ENCODE data around the gene MRO. TPM values are rescaled to one million over a fixed set of nuclear protein-coding genes. Genes with fewer than 3 reads are reported as not detected.

MRO gene
- total RNA-seq, 1 donor from 2014 or later: not detected

DNA sequence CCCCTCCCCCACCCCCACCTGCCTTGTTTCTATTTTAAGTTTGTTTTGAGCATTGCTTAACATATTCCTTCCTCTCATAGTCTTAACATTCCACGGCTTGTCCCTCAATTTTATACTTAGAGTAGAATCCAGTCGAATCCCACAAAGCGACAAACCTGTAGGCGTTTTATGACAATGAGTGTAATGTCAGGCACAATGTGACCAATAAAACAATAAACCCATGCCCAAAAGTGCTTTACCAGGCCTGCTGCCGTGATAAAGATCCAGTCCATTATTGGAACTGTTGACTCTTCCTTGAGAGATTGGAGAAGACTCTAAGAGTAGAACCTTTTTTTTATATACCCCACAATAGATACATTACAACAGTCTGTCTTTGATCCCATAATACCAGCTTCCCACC, 6.2 kb upstream of the MRO start:
- Mint-ChIP-seq H3K9me3 (ENCODE audit: low read depth) (no peaks in the 10 kb centered on the region), H3K27me3 (peaks cover 3% of the 10 kb centered on the region), H3K27ac (no peak overlapping the region), H3K4me3 (ENCODE audit: low read depth) (no peak overlapping the region), H3K4me1 (ENCODE audit: low read depth) (peaks cover 15% of the 10 kb centered on the region), H3K36me3 (ENCODE audit: insufficient read depth) (no peaks in the 10 kb centered on the region)
- no peak for TF ChIP-seq CTCF (IDR thresholded peaks at IDR 0.05; ENCODE audit: unreplicated experiment)
- no peak for DNase-seq (ENCODE audit: low spot score, unreplicated experiment)

DNA sequence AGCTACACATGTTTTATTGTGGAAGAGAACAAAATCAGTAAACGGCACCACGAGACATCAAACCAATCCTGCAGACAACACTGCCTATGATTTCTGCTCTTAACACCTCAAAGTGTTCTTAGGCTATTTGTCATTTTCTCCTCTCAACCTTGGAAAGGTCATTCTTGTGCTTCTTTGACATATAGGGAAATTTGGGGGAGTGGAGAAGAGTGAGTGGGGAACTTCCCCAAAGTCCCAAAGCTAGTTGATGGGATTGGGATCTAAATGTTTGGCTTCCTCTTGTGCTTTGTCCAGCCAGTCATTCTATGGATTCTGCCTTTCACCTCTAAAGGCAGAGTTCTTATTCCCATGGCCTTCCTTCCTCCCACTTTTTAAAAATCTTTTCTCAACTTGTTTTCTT, 5.8 kb upstream of the MRO start:
- TF ChIP-seq CTCF (IDR thresholded peaks at IDR 0.05; ENCODE audit: unreplicated experiment): no peak
- Mint-ChIP-seq H3K4me1 (ENCODE audit: low read depth) (peaks cover 15% of the 10 kb centered on the region), H3K27me3 (peaks cover 3% of the 10 kb centered on the region), H3K36me3 (ENCODE audit: insufficient read depth) (no peaks in the 10 kb centered on the region), H3K4me3 (ENCODE audit: low read depth) (no peak overlapping the region), H3K9me3 (ENCODE audit: low read depth) (no peaks in the 10 kb centered on the region), H3K27ac (no peak overlapping the region)
- no peak for DNase-seq (ENCODE audit: low spot score, unreplicated experiment)

GRCh38 chr18:50822756-50823155, 2.9 kb upstream of the MRO start:
- H3K27me3 Mint-ChIP-seq: peaks cover 3% of the 10 kb centered on the region
- H3K27ac Mint-ChIP-seq: no peak overlapping the region
- H3K9me3 Mint-ChIP-seq (ENCODE audit: low read depth): no peaks in the 10 kb centered on the region
- H3K36me3 Mint-ChIP-seq (ENCODE audit: insufficient read depth): no peaks in the 10 kb centered on the region
- no peak for TF ChIP-seq CTCF (IDR thresholded peaks at IDR 0.05; ENCODE audit: unreplicated experiment)
- no peak for DNase-seq (ENCODE audit: low spot score, unreplicated experiment)
- H3K4me3 Mint-ChIP-seq (ENCODE audit: low read depth): no peak overlapping the region
- H3K4me1 Mint-ChIP-seq (ENCODE audit: low read depth): peaks cover 20% of the 10 kb centered on the region

DNA sequence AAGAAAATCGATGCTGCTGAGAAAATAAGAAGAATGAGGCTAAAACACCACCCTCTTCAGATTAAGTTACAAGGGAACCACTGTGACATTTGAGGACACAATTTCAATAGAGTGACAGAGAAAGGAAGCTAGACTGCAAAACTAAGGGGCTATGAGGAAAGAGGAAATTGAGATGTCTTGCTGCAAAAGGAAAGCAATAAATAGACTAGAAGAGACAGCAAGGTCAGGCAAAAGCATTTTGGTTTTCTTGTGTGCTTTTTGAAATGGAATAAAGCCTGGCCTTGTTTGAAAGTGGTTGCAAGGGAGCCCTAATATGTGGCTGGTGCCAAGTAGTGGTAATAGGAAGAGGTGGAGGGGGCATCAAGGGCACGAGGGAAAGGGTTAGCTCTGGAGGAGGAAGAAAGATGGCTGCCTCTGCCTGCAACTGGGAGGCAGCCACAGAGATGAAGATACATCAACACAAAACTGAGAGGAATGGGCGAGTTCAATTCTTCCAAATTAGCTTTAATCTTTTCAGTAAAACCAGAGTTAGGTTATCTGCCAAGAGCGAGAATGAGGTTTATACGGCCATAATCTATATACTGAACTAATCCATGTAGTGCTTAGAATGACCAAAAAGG, 1.2 kb upstream of the MRO start:
- no peak for TF ChIP-seq CTCF (IDR thresholded peaks at IDR 0.05; ENCODE audit: unreplicated experiment)
- Mint-ChIP-seq H3K4me1 (ENCODE audit: low read depth) (peaks cover 11% of the 10 kb centered on the region), H3K27ac (no peak overlapping the region), H3K9me3 (ENCODE audit: low read depth) (no peaks in the 10 kb centered on the region), H3K27me3 (peaks cover 3% of the 10 kb centered on the region), H3K4me3 (ENCODE audit: low read depth) (no peak overlapping the region), H3K36me3 (ENCODE audit: insufficient read depth) (no peaks in the 10 kb centered on the region)
- DNase-seq (ENCODE audit: low spot score, unreplicated experiment): no peak

DNA sequence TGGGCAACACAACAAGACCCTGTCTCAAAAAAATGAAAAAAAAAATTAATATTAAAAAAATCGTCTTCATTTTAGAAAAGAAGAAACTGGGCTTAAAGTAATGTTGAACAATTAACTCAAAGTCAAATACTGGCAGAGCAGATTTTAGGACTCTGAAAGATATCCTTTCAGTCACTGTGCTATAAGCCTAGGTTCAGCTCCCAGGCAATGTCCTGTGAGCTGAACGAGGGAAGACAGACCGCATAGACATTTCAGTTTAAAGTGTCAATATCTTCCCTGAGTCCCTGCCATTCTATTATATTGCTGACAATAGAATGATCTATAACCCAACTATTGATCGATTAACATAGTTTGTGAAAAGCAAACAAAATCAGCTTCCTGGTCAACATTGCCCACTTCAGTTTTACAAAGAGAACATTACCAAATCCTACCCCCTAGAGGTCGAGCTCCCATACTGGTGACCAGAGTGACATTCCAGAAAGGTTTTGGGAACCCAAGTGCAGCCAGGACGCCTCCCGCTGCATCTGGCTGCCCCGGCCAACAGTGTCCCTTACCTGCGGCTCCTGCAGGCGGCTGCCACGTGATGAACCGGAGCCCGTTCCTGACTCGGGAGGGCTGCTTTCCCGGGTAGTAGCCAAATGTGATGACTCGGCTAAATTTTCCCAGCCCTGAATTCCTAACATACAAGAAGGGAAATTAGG, 639 bp downstream of the MRO start:
- H3K4me1 Mint-ChIP-seq (ENCODE audit: low read depth): peaks cover 11% of the 10 kb centered on the region

More for the DNA sequence above, 639 bp downstream of the MRO start:
- Mint-ChIP-seq H3K4me3 (ENCODE audit: low read depth) (no peak overlapping the region), H3K27me3 (peaks cover 7% of the 10 kb centered on the region), H3K9me3 (ENCODE audit: low read depth) (peaks cover 4% of the 10 kb centered on the region), H3K36me3 (ENCODE audit: insufficient read depth) (no peaks in the 10 kb centered on the region), H3K27ac (no peak overlapping the region)
- peak; percentile 38 for DNase-seq (ENCODE audit: low spot score, unreplicated experiment)
- TF ChIP-seq CTCF (IDR thresholded peaks at IDR 0.05; ENCODE audit: unreplicated experiment): peak; percentile 21

Measured in progenitor cell of endocrine pancreas (in vitro differentiated cells).